Eye (tissue), 1 donor: Measurements from ENCODE around the gene PRSS23.
A peak's percentile ranks its signal among the peaks of the same experiment; 100 is the strongest.
"Not testable (repeated sequence)": the region's sequence is repeated elsewhere in the genome, so short reads cannot be mapped to it uniquely, and the experiment has no call there.

Source experiments
- DNase-seq: peaks from one replicate; pipeline ENCODE4 v3.0.0-alpha.2; 2015

Gene PRSS23, protein sequence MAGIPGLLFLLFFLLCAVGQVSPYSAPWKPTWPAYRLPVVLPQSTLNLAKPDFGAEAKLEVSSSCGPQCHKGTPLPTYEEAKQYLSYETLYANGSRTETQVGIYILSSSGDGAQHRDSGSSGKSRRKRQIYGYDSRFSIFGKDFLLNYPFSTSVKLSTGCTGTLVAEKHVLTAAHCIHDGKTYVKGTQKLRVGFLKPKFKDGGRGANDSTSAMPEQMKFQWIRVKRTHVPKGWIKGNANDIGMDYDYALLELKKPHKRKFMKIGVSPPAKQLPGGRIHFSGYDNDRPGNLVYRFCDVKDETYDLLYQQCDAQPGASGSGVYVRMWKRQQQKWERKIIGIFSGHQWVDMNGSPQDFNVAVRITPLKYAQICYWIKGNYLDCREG

DNA sequence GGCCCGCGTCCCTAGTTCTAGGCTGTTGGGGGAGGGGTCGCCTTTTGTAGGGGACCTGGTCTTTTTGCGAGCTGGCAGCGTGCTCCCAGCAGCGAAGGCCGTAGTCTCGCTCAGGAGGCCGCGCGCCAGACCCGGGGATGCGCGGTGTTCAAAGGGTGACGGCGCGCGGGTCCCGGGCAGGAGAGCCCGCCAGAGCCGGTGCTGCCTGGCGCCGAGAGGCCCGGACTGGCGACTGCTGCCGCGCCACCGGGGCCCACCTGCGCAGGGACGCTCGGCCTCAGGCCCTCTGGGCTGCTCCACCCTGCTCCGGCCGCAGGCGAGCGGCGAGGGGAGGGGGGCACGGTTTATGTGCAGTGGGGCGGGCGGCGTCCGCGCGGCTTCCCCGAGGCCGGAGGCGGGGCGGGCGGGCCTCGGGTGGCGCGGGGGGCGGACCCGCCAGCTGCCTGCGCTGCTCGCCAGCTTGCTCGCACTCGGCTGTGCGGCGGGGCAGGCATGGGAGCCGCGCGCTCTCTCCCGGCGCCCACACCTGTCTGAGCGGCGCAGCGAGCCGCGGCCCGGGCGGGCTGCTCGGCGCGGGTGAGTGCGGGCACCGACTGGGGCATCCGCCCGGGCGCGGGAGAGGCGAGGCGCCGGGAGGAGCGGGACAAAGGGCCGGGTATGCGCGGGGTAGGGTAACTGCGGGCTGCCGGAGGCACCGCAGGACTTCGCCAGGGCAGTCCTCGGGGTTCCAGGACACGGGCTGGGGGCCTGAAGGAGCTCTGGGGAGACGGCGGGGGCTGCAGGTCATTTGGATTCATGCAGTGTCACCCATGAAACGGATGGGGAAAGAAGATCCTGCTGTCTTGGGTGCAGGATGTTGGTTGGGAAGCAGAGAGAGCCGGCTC lies at the start of gene PRSS23:
TSS of gene PRSS23 (plus strand) at position 467 of the 884 bp plus-strand sequence. CDS start 7,102 bp downstream, outside the sequence.
- peak; percentile 89 for DNase-seq

DNA sequence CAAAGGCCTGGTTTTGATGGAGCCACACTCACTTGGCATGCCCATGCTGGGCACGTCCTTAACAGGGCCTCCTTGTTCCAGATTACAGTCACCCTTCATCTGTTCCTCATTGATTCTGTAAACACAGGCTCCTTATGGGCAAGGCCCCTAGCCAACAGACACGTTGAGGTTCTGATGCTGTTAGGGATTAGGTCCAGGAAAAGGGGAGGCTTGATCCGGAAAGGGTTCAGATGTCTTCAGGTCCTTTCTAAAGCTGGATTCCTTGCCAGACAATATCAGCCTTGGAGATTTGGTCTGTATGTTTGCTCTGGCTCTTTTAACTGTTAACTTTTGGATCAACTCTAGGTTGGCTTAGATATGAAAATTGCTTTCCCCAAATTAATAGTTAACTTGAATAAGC lies 46.9 kb upstream of the PRSS23 start:
- DNase-seq = peak; percentile 43

DNA sequence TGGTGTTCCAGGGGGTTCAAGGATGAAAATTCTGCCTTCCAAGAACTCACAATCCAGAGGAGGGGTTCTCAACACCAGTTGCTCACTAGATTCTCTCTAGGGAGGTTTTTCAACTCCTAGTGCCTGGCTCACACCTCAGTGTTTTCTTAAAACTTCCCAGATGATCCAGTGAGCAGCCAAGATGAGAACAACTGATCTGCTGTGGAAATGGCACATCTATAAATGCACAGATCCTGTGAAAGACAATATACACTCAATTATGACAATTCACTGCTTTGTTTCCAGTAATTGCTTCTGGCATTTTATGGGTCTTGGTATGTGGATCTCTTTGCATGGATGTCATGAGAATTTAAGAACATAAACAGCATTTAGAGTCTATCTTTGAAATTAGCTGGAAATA lies 45.2 kb upstream of the PRSS23 start:
- peak; percentile 57 for DNase-seq

DNA sequence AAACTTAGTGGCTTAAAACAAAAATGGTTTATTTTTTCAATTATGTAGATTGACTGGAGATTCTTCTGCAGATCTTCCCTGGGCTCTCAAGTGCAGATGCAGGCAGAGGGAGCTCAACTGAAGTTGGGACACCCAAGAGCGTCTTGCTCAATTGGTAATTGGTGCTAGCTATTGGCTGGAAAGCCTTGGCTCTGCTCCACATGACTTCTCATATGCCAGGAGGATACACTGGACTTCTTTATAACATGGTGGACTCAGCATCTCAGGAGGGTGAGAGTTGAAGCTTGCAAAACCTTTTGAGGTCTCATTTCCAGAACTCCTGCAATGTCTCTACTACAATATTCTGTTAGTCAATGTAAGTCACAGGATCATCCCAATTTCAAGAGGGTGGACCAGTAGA lies 42.2 kb upstream of the PRSS23 start:
- DNase-seq = no peak

DNA sequence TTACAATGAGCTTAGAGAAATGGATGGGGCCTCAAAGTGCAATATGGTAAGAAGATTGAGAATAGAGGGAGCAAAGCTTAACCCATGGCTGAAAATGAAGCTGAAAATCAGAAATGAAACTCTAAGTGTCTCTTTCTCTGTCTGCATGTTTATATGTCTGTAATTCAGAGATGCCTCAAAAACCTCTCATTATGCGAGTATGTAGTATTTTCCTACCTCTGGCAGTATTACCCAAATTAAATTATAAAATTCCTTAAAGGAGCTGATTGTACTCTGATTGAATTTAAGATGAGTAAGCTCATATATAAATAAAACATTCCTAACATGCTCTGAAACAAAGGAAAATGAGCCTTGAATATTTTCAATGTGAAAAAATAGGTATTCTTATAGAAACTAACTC lies 39.8 kb upstream of the PRSS23 start:
- no peak for DNase-seq

DNA sequence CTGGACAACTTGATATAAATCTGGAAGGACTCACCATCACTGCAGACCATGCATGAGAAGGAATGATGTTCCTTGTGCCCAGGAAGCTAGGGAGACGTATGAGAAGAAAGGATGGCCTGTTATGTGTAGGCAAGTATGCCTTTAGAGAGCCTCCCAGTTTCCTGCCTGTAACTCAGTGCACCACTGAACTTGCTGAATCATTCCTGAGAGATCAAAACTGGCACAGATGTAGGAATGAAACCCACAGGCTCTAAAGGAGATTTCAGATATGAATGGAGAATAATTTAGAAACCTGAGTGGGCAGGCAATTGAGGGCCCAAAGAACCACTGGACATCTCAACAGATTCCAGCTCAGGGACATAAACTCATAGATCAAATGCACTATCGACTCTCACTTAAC lies 38.4 kb upstream of the PRSS23 start:
- no peak for DNase-seq

DNA sequence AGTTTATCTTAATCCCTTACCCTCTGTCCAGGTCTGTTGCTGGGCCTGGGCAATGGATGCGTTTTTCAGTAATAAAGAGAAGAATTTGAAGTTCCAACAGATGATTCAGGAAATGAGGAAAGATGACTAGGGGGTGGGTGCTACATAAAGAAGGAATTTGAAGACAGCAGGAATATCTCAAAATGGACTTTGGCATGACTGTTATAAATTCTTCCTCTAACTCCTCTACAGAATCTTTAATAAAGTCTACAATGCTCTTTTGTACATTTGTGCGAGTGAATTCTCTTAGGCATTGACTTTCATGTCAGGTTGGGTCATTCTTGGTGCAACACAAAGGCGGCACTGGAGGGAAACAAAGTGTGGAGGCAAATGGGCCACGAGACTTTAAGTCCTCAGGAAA lies 35.1 kb upstream of the PRSS23 start:
- DNase-seq = no peak

DNA sequence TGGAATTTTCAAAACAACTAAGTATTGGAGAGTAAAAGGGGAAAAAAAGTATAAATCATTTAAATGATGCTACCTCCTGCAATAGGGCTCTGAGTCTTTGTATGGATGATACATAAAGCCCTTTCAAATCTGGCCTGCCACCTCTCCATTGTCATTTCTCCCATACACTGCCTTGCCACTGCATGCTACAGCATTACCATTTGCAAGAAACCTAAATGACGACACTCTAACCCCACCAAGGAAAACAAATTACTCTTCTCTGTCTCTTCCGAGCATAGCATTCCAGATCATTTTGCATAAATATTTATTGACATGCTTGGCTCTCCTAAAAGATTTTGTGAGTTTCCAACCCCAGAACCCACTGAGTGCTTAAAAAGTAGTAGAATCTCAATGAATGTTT lies 34.5 kb upstream of the PRSS23 start:
- no peak for DNase-seq

DNA sequence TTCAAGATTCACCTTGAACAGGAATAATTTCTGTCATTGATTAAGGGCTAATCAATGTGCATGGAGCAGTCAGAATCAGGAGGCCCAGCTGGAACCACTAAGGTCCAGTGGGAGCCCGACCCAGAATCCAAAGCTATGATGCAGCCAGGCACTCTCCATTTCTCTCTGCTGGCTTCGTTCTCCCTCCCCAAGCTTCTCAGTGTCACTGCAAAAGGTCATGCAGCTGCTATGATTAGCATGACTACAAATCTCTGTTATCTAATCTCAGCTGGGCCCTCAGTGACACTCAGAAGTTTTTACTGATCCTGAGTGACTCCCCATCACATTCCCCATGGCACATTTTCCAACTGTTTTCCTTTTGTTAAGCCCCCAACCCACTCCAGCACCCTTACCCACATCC lies 31.1 kb upstream of the PRSS23 start:
- DNase-seq = no peak

DNA sequence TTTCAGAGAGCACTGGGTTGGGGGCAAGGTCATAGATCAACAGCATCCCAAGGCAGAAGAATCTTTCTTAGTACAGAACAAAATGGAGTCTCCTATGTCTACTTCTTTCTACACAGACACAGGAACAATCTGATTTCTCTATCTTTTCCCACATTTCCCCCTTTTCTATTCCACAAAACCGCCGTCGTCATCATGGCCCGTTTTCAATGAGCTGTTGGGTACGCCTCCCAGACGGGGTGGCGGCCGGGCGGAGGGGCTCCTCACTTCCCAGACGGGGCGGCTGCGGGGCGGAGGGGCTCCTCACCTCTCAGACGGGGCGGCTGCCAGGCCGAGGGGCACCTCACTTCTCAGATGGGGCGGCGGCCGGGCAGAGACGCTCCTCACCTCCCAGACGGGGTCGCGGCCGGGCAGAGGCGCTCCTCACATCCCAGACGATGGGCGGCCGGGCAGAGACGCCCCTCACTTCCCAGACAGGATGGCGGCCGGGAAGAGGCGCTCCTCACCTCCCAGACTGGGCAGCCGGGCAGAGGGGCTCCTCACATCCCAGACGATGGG lies 29.8 kb upstream of the PRSS23 start:
- not testable (repeated sequence) for DNase-seq

DNA sequence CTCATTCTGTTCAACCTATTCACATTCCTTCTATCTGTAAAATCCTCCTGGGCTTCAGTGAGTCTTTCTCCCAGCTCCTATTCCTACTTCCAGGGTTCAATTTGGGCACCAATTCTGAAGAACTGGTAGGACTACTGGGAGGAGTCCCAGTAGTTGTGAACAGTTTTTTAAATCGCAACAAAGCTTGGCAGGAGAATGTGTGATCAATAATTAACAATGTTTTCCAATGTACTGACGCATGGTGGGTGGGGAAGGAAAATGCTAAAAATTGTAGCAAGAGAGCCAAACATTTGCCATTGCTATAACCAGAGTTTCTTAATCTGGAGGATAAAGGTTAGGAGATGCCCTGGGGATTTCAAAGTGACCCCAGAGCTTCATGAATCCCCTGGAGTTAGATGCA lies 27.3 kb upstream of the PRSS23 start:
- no peak for DNase-seq

DNA sequence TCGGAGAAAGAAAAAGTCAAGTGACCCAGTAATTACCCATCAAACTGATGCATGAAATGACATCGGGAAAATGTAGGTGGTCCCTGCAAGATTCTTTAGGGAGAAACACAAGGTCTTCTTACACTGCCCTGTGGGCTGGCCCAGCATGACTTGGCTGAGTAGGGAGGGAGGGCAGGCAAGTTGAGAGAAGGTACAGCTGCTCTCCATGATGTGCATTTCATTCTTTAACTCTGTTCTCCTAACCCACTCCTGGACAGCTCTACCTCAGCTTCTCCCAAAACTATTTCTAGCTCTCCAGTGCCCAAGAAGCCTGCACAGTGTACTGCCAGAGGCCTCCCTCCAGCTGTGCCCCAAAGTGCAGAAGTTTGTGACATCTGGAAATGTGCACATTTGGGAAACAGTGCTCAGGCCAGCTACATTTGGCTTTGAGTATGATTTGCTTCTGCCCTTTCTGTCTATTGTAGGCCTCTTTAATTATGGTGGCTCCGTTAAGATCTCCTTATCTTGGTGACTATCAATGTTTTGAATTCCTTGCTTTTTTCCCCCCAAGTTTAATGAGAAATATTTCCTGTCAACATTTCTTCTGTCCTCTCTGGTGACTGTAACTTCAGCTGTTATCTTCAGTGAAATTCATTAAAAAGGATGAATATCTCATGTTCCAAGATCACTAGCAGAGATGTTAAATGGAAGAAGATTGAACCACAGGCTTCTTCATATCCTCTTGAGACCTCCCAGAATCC lies 26.7 kb upstream of the PRSS23 start:
- DNase-seq = no peak

DNA sequence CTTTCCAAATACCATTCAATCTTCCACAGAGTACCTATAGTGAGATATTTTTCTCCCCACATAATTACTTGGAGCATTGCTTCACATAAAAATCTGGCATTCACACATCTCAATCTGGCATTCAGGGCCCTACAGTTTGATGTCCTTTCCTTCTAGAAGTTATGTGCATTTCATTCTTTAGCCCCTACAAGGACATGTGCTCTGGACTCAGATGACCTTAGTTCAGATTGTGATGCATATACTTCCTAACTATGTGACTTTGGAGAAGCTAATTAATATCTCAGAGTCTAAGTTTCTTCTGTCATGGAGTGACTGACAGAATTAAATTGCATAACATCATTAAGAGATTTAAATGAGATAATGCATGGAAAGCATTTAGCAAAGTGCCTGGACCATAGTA lies 25.9 kb upstream of the PRSS23 start:
- DNase-seq = no peak

DNA sequence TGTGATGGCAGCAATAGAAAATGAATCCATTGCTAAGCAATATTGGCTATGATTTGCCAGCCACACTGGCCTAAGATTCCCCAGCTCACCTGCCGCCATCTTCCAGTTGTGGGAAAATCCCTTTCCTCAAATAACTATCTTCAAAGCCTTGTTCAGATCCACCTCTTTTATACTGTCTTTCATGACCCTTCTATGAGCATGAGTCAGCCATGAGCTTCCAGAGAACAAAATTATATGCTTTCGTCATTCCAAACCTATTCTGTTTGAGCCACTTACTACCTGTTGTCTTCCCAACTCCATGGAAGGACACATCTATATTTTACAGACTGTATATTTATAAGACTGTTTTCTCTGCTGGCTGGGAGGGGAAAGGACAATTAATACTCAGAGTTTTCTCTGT lies 25.0 kb upstream of the PRSS23 start:
- DNase-seq = no peak

DNA sequence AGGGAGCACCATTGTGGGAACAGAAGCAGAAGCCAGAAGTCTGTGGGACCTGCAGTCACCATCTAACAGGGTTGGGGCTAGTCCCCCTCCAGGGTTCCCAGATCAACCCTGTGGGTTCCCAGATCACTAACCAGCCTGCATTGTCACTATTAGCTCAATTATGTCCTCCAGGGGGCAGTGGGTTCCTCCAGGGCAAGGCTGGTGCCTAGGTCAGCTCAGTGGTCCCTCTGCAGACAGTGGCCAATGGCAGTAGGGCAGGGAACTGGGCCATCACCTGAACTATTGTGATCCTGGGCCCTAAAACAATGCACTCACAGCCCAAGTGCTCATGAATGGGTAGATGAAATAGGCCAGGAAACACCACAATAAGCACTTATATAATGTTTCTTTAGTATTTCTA lies 18.8 kb upstream of the PRSS23 start:
- no peak for DNase-seq

DNA sequence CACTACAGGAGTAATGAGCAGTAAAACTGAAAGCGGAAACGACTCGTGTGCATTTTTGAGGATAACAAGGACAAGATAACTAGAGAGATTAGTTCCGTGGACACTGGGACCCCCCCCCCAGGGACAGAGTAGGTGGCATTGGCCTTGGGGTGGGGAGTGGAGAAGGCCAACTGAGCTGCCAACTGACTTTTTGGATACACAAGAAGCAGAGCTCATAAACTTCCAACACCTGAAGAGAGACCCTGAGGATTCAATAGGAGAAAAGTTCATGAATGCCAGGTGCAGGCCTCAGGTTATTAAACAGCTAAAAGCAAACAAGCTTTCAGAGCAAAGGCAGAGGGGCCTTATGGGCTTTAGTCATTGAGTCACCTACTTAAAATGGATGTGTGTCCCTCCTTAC lies 17.6 kb upstream of the PRSS23 start:
- DNase-seq = no peak

DNA sequence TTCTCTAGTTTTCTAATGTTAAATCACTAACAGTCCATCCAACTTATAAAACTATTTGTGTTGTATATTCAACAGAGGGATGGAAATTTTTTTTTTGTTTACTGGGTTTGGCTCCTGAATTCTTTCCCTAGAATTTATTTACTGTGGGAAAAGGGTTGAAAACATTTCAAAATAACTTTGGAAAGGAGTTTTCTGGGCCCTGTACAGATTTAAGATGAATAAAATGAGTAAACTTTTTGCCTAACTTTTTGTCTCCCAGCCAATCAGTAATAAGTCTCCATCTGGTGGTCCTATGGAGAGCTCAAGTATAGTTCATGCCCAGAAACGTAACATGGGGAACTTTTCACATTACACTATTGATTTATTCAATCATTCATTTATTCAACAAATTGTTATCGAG lies 16.7 kb upstream of the PRSS23 start:
- DNase-seq = no peak

DNA sequence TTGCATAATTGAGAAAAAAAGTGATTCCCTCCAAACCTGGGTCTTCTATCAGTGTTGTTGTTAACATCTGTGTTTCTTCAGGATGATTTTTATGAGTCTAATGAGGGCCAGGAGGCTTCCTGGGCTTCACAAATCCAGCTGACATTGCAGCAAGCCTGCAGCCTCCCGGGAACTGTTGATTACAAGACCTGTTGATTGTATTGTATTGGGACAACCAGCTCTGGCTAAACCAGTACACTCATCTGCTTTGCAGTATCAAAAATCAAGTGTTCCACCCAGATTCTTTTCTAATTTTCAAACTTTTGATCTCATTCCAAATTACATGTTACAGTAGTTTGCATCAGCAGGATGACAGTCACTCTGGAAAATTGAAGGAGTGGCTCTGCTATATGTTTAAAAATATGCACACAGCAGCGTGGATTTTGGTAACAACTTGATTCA lies 16.1 kb upstream of the PRSS23 start:
- DNase-seq = no peak

DNA sequence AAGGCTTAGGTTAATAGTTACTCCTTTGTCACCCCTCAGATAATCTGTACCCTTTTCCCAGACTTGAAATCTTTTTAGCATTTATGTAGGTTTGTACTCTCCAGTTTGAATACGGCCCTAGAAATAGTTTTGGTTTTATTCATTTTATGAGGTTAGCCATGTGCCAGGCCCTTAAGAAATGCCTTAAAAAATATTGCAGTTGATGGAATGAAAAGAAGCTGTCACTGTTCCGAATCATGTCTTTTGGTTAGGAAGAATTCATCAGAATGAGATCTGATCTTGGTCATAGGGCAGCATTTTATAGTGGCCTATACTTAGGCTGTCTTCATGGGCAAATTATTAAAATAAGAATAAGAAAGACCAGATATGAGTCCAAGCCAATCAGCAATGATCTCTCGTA lies 14.8 kb upstream of the PRSS23 start:
- DNase-seq = no peak

DNA sequence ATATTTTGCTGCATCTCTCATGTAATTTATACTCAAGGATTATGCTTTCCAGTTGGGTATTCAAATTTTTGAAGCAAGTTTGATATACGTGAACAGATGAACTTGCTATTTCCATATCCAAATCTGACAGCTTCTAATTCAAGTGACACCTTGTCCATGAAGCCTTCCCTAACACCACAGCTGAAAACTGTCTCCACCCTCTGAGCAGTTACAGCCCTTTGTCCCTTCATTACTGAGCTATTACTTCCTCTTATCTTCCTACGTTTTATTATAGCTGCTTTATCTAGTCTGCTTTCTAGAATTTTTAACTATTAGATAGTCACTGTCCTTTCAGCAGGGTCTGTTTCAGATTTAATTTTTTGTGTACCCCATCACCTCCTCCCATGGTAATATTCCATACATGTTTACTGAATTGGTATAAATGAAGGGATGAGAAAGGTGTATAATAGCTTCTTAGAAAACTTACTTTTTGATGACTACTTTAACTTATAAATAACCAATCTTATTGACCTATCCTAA lies 13.3 kb upstream of the PRSS23 start:
- DNase-seq = no peak

DNA sequence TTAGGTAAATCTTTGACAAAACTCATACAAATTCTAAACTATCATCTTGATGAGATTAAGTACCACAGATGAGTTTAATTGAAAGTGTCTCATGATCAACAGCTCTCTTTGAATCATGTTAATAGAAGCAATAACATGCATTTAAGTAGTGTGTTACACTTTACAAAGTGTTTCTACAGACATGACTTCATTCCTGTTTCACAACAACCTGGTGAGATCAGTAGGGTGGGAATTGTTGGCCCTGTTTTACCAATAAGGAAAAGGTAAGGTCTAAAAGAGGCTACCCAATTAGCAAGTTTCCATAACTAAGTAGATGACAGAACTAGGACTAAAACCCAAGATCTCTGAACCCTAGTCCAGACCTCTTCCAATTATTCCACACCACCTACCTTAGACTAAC lies 12.7 kb upstream of the PRSS23 start:
- no peak for DNase-seq

DNA sequence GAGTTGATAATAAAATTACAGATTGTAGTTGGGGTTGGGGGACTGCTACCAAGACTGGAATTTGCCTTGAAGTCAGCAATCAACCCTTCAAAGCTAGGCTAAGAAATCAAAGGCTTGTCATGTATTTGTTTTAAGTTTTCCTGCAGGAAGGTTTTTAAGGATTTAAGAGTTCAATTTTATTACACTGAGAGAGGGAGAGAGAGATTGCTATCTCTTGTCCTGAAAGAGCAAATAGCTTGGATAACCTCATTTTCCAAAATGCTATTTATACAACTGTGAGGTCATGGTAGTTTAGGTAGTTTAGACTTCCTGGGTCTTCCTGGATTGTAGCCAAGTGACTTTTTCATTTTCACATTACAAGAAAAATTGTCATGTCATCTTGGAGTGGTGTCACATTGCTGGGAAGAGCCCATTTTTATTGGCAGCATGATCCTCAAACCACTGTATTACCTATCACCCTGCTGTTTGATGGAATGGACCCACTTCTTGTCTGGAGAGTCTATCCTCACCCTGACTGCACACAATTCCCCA lies 10.1 kb upstream of the PRSS23 start:
- no peak for DNase-seq
